RWPE1 (cell line): ENCODE data around the gene TRPV4.

ENCODE experiments used
- CTCF ChIA-PET: fragments of 350-600 bp; sonication (Branson Sonifier 250); formaldehyde crosslinking; extraction: SDS; loops from one replicate; lab custom pipeline; 2021; lab: Yijun Ruan, JAX
- POLR2A ChIA-PET: fragments of 400-600 bp; formaldehyde crosslinking; extraction: SDS; loops from one replicate; lab custom pipeline; 2020; ENCODE audit warnings: antibody characterized with exemption; ENCODE audit not compliant: low non-redundant PET; lab: Yijun Ruan, JAX
- DNase-seq: peaks from one replicate; pipeline ENCODE4 v3.0.0; 2012; ENCODE audit warnings: low spot score
- H3K27ac ChIP-seq: fragments of 450-650 bp; 2 replicates; pipeline ENCODE4 v1.5.1; 2017
- CTCF ChIP-seq: fragments of 450-650 bp; conservative IDR thresholded peaks from 2 replicates; pipeline ENCODE4 v1.5.1; 2017; ENCODE audit warnings: low read depth, mild to moderate bottlenecking

The TRPV4 gene

GRCh38 chr12:109738878-109739665 lies 94.1 kb downstream of the TRPV4 start:
- no peak overlapping the region for H3K27ac ChIP-seq
- POLR2A ChIA-PET, result no interaction called here
- no peak for TF ChIP-seq CTCF
- DNase-seq, result no peak
- CTCF ChIA-PET, result no interaction called here

- ChIA-PET POLR2A (no interaction called here), CTCF (interaction anchor here (0.6 kb wide), 1 partner anchor 310 kb away, joined by 9 read pairs; no protein-coding TSS in a partner anchor)
- no peak for TF ChIP-seq CTCF
- H3K27ac ChIP-seq, result no peak overlapping the region
- DNase-seq, result no peak
These were observed 95.0 kb downstream of the TRPV4 start for GRCh38 chr12:109738209-109738608.

DNA sequence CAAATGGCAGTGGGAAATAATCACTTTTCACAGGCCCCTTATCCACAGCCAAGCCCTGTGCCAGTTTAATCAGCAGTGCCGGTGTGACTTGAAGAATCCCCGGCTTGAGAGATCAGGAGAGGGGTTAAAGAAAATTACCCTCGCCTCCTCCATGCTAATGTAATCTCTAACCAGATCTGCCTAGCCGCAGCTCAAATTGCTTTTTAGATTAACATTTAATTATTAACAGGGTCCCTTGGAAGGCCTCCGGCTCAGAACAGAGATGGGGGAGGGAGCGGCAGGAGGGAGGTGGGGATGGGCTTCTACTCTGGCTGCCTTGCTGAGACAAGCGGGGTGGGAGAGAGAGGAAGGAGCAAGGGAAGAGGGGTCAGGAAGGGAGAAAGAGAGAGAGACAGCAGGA lies 95.6 kb downstream of the TRPV4 start:
- TF ChIP-seq CTCF, result no peak
- ChIA-PET POLR2A (no interaction called here), CTCF (no interaction called here)
- no peak overlapping the region for H3K27ac ChIP-seq
- no peak for DNase-seq

DNA sequence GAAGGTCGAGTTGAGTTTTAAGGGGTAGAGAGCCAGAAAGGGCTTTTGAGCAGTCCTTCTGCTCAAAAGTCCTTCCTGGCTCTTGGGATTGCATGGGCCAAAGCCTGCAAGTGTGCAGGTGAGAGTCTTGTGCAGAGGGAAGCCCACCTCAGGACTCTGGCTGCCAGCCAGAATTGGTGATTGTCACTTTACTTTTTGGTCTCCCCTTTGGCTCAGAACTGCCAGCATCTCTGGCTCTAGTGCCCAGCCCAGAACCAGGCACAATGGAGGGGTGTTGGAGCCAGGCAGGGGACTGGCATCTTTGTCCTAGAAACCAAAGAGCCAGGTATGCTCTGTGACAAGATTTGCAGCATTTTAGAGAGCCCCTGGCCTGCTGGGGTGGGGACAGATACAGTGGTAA lies 96.1 kb downstream of the TRPV4 start:
- POLR2A ChIA-PET, result no interaction called here
- no peak for DNase-seq
- CTCF ChIA-PET, result no interaction called here
- no peak for TF ChIP-seq CTCF
- no peak overlapping the region for H3K27ac ChIP-seq

GRCh38 chr12:109736552-109737108 lies 96.6 kb downstream of the TRPV4 start:
- no peak for TF ChIP-seq CTCF
- no peak overlapping the region for H3K27ac ChIP-seq
- ChIA-PET POLR2A (no interaction called here), CTCF (no interaction called here)
- DNase-seq, result peak; percentile 63

GRCh38 chr12:109735825-109736551 lies 97.2 kb downstream of the TRPV4 start:
- no peak overlapping the region for H3K27ac ChIP-seq
- DNase-seq, result no peak
- ChIA-PET POLR2A (no interaction called here), CTCF (interaction anchor here (0.5 kb wide), 1 partner anchor 146 kb away, joined by 3 read pairs; no protein-coding TSS in a partner anchor)
- TF ChIP-seq CTCF, result no peak
